ENCODE data around the gene MCF2L2. TPM values are rescaled to one million over a fixed set of nuclear protein-coding genes. Genes with fewer than 3 reads are reported as not detected.
A peak's percentile ranks its signal among the peaks of the same experiment; 100 is the strongest.

MCF2L2 gene
- total and polyA plus RNA-seq, 7 experiments from 2014 or later = 0.15 to 4.3 (median 0.47) TPM; not detected in 1

DNA sequence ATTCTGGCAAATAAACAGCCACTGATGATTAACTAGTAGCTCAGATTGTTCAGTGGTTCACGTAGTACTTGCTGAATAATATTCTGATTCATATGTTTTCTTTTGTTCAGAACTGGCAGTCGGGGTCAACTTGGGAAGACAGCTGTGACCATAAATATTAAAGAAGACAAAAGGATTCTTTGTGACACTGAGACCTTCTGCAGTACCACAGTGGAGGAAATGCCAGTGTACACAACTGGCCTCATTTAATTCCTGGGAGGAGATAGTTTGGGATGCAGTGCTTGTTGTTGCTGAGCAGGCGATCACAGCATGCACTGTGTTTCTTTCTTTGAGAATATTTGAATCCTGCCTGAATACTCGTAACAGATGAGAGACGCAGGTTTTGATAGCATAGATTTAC lies 26.7 kb upstream of the MCF2L2 start:
- H3K27me3 ChIP-seq (ENCODE audit: control insufficient read depth in 2 of 2, insufficient read depth in 2 of 2, low read length in 2 of 2) = no peaks in the 10 kb centered on the region
- no peaks in the 10 kb centered on the region for H3K4me1 ChIP-seq (ENCODE audit: control insufficient read depth in 2 of 2, insufficient read depth in 2 of 2, low read length in 2 of 2)
- Mint-ChIP-seq H3K27ac (no peak overlapping the region), H3K4me1 (peaks cover 0 to under 1% (median 0%) of the 10 kb centered on the region in 7 donors), H3K4me3 (no peak overlapping the region), H3K27me3 (no peaks in the 10 kb centered on the region), H3K9me3 (peaks cover 0 to 2% (median 0%) of the 10 kb centered on the region in 11 donors), H3K36me3 (peaks cover 0 to 15% (median 10%) of the 10 kb centered on the region in 5 donors)
- H3K36me3 ChIP-seq (ENCODE audit: control insufficient read depth in 2 of 3, insufficient read depth in 3 of 3, low read length in 3 of 3) = no peaks in the 10 kb centered on the region
- H3K27ac ChIP-seq (ENCODE audit: low read depth, low read length) = no peak overlapping the region
- CTCF ChIA-PET = no interaction called here
- DNase-seq = no peak
- H3K9me3 ChIP-seq (ENCODE audit: control insufficient read depth in 2 of 3, low read length in 3 of 3) = no peaks in the 10 kb centered on the region
- intact Hi-C loops (cut with micrococcal nuclease) = no loop called here
- no peak for ATAC-seq
- POLR2A ChIA-PET = interaction anchor here (0.9 kb wide), 1 partner anchor 15 kb away, joined by 3 read pairs; no protein-coding TSS in a partner anchor
- no peak overlapping the region for H3K4me3 ChIP-seq (ENCODE audit: low read length)

DNA sequence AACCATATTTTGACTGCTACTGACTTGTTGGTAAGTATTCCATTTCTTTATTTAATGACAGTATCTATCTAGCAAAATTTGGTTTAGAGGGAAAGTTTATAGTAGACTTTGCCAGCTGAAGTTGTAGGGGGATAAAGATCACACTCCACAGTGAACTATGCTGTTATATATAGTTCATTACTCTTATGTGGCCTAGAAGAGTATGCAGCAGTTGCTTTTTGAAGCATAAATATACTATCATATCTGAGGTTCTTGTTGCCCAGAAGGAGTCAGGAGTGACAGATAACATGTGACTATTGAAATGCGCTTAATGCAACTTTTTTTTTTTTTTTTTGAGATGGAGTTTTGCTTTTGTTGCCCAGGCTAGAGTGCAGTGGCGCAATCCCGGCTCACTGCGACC lies 25.6 kb upstream of the MCF2L2 start:
- Histone ChIP-seq H3K36me3 (ENCODE audit: control insufficient read depth in 2 of 3, insufficient read depth in 3 of 3, low read length in 3 of 3) (no peaks in the 10 kb centered on the region), H3K27ac (ENCODE audit: low read depth, low read length) (no peak overlapping the region), H3K4me3 (ENCODE audit: low read length) (no peak overlapping the region), H3K9me3 (ENCODE audit: control insufficient read depth in 2 of 3, low read length in 3 of 3) (no peaks in the 10 kb centered on the region), H3K27me3 (ENCODE audit: control insufficient read depth in 2 of 2, insufficient read depth in 2 of 2, low read length in 2 of 2) (no peaks in the 10 kb centered on the region), H3K4me1 (ENCODE audit: control insufficient read depth in 2 of 2, insufficient read depth in 2 of 2, low read length in 2 of 2) (no peaks in the 10 kb centered on the region)
- H3K27me3 Mint-ChIP-seq = no peaks in the 10 kb centered on the region
- no peaks in the 10 kb centered on the region for H3K9me3 Mint-ChIP-seq
- ChIA-PET CTCF (interaction anchor here (0.5 kb wide), 1 partner anchor 293 kb away, joined by 5 read pairs; no protein-coding TSS in a partner anchor), POLR2A (interaction anchor here (0.6 to 0.7 kb wide), 2 partner anchors 8 to 719 kb away, joined by 3 to 5 read pairs; no protein-coding TSS in a partner anchor)
- H3K36me3 Mint-ChIP-seq = peaks cover 0 to 15% (median 10%) of the 10 kb centered on the region in 5 donors
- no peak for DNase-seq
- H3K4me1 Mint-ChIP-seq = peaks cover 0 to 6% (median under 1%) of the 10 kb centered on the region in 7 donors
- H3K27ac Mint-ChIP-seq = no peak overlapping the region
- ATAC-seq = no peak
- intact Hi-C loops (cut with micrococcal nuclease) = no loop called here
- no peak overlapping the region for H3K4me3 Mint-ChIP-seq

DNA sequence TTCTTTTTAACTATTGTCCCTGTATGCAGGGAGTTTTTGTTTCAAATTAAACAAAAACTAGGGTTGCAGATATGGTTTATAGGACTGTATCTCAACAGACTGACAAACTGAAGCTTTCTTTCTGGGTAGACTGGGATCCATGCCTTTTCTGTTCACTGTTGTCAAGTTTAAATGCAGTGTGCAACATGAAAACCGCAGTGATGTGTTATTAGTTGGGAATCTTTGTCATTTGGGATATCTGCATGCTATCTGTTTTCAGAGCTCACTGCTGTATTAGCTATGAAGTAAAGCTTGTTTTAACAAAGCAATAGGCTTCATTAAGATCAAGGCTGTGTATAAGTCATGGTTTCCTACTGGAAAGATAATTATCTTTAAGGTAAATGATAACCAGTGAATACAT lies 21.4 kb upstream of the MCF2L2 start:
- H3K4me3 Mint-ChIP-seq = no peak overlapping the region
- peaks cover 0 to 9% (median 4%) of the 10 kb centered on the region in 5 donors for H3K36me3 Mint-ChIP-seq
- peaks cover 13 to 26% (median 17%) of the 10 kb centered on the region in 7 donors for H3K4me1 Mint-ChIP-seq
- intact Hi-C loops (cut with micrococcal nuclease) = no loop called here
- Histone ChIP-seq H3K27ac (ENCODE audit: low read depth, low read length) (no peak overlapping the region), H3K4me3 (ENCODE audit: low read length) (no peak overlapping the region), H3K9me3 (ENCODE audit: control insufficient read depth in 2 of 3, low read length in 3 of 3) (no peaks in the 10 kb centered on the region), H3K36me3 (ENCODE audit: control insufficient read depth in 2 of 3, insufficient read depth in 3 of 3, low read length in 3 of 3) (no peaks in the 10 kb centered on the region), H3K4me1 (ENCODE audit: control insufficient read depth in 2 of 2, insufficient read depth in 2 of 2, low read length in 2 of 2) (peaks cover 5 to 12% of the 10 kb centered on the region in 2 donors), H3K27me3 (ENCODE audit: control insufficient read depth in 2 of 2, insufficient read depth in 2 of 2, low read length in 2 of 2) (no peaks in the 10 kb centered on the region)
- H3K27me3 Mint-ChIP-seq = peaks cover 0 to 4% (median 0%) of the 10 kb centered on the region in 5 donors
- H3K9me3 Mint-ChIP-seq = peaks cover 0 to 4% (median 0%) of the 10 kb centered on the region in 11 donors
- H3K27ac Mint-ChIP-seq = no peak overlapping the region
- no peak for ATAC-seq
- no peak for DNase-seq
- ChIA-PET CTCF (no interaction called here), POLR2A (interaction anchor here (0.5 kb wide), 1 partner anchor 352 kb away, joined by 4 read pairs; no protein-coding TSS in a partner anchor)

DNA sequence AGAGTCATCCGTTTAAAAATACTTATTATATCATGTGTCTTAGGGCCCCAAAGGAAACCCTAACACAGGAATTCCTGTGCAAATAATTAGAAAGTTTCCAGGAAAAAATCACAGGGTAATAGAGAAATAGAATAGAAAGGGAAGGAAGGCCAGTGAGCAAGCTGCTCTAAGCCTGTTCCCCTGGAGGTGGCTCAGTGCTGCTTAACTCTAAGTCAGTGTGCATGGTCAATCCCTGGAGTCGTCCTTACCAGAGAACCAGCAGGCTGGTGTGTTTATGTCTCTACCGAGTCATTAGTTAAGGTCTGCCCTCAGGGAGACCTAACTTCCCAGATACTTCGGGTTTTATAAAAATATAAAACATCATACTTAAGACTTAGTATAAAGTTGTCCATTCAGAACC lies 21.0 kb upstream of the MCF2L2 start:
- no peak overlapping the region for H3K4me3 ChIP-seq (ENCODE audit: low read length)
- no peaks in the 10 kb centered on the region for H3K9me3 ChIP-seq (ENCODE audit: control insufficient read depth in 2 of 3, low read length in 3 of 3)
- no peak for DNase-seq
- H3K27ac ChIP-seq (ENCODE audit: low read depth, low read length) = no peak overlapping the region
- Mint-ChIP-seq H3K36me3 (peaks cover 0 to 12% (median 4%) of the 10 kb centered on the region in 5 donors), H3K4me1 (peaks cover 13 to 26% (median 17%) of the 10 kb centered on the region in 7 donors), H3K27me3 (peaks cover 0 to 7% (median 0%) of the 10 kb centered on the region in 5 donors), H3K9me3 (peaks cover 0 to 8% (median 3%) of the 10 kb centered on the region in 11 donors), H3K4me3 (no peak overlapping the region), H3K27ac (no peak overlapping the region)
- peaks cover 5 to 12% of the 10 kb centered on the region in 2 donors for H3K4me1 ChIP-seq (ENCODE audit: control insufficient read depth in 2 of 2, insufficient read depth in 2 of 2, low read length in 2 of 2)
- H3K27me3 ChIP-seq (ENCODE audit: control insufficient read depth in 2 of 2, insufficient read depth in 2 of 2, low read length in 2 of 2) = no peaks in the 10 kb centered on the region
- POLR2A ChIA-PET = no interaction called here
- ATAC-seq = no peak
- intact Hi-C loops (cut with micrococcal nuclease) = no loop called here
- no peaks in the 10 kb centered on the region for H3K36me3 ChIP-seq (ENCODE audit: control insufficient read depth in 2 of 3, insufficient read depth in 3 of 3, low read length in 3 of 3)
- CTCF ChIA-PET = interaction anchor here (0.6 kb wide), 1 partner anchor 273 kb away, joined by 3 read pairs; no protein-coding TSS in a partner anchor

DNA sequence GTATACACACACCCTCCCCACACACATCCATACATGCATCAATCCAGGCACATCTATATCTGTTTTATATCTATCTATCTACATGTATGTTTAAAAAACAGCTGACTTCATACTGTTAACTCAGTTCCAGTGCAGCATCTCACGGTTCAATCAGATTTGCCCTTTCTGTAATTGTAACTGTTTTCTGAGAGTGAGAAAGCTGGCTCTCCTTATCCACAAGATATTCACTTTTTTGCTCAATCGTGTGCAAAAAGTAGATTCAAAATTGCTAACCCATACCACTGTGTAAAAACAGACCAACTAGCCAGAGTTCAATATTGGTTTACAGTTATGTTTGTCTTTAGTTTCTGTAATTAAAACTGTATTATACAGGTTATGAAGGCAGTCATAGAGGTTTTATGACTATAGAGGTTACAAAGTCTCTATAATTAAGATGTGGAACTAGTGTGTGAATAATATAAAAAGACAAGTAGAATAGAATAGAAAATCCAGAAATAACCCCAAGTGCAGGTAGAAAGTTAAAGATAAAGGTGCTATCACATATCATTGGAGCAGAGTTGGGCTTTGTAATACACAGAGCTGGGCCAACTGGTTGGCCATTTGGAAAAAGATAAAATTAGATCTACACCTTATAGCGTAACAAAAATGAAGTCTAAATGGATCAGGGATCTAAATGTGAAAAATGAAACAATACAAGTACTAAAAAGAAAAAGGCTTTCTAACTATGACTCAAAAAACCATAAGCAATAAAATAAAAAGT lies 20.1 kb upstream of the MCF2L2 start:
- intact Hi-C loops (cut with micrococcal nuclease) = no loop called here
- Histone ChIP-seq H3K36me3 (ENCODE audit: control insufficient read depth in 2 of 3, insufficient read depth in 3 of 3, low read length in 3 of 3) (no peaks in the 10 kb centered on the region), H3K4me1 (ENCODE audit: control insufficient read depth in 2 of 2, insufficient read depth in 2 of 2, low read length in 2 of 2) (peaks cover 5 to 12% of the 10 kb centered on the region in 2 donors), H3K9me3 (ENCODE audit: control insufficient read depth in 2 of 3, low read length in 3 of 3) (no peaks in the 10 kb centered on the region), H3K27ac (ENCODE audit: low read depth, low read length) (no peak overlapping the region), H3K27me3 (ENCODE audit: control insufficient read depth in 2 of 2, insufficient read depth in 2 of 2, low read length in 2 of 2) (no peaks in the 10 kb centered on the region), H3K4me3 (ENCODE audit: low read length) (peak overlapping the region; percentile 80)
- Mint-ChIP-seq H3K4me1 (peaks cover 13 to 26% (median 17%) of the 10 kb centered on the region in 7 donors), H3K27me3 (peaks cover 0 to 11% (median 0%) of the 10 kb centered on the region in 5 donors), H3K36me3 (peaks cover 3 to 8% (median 4%) of the 10 kb centered on the region in 5 donors), H3K4me3 (peak overlapping the region; percentile 66 to 99 (median 92)), H3K27ac (peak overlapping the region in 4 of 9 donors; percentile 27 to 81 (median 65)), H3K9me3 (peaks cover under 1 to 16% (median 6%) of the 10 kb centered on the region in 11 donors)
- DNase-seq (no peak), ATAC-seq (no peak)
- ChIA-PET CTCF (interaction anchor here (0.6 to 0.7 kb wide), 2 partner anchors 274 to 627 kb away, joined by 3 read pairs; no protein-coding TSS in a partner anchor), POLR2A (no interaction called here)

DNA sequence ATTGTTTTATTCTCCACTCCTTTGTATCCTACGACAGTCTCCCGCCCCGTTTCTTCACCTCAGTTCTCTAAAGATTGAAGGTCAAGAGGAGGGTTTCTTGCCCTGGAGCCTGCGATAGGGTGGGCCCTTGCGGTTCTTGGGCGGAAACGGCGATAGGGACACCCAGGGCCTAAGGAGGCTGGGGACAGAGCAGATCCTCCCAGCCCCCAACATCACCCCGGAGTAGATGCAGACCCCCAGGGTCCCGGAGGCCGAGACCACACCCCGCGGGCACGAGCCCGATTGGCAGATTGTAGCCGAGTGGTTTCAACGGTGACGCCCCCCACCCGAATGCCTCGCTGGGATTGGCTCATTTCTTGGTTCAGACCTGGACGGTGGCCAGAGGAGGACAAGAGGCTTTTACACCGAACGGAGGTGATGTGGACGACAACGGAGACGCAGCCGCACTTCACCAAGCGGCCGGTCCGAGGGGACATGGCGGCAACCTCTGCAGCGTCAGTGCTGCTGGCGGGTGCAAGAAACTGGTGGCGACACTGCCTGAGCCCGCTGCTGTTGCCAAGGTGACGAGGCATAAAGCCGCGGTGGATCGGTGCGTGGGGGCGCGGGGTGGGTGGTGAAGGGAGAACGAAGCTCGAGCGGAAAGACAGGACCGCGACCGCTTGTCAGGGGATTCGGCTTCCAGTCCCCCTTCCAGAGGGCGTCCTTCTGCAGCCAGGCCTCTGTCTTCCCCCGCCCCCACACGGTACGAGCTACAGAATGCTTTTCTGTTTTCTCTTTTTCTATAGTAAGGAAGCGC lies 19.0 kb upstream of the MCF2L2 start:
- Mint-ChIP-seq H3K36me3 (peaks cover 3 to 14% (median 8%) of the 10 kb centered on the region in 5 donors), H3K9me3 (peaks cover 5 to 27% (median 12%) of the 10 kb centered on the region in 11 donors), H3K4me1 (peaks cover 13 to 26% (median 17%) of the 10 kb centered on the region in 7 donors), H3K4me3 (peak overlapping the region; percentile 88 to 99 (median 93)), H3K27me3 (peaks cover 0 to 20% (median 0%) of the 10 kb centered on the region in 5 donors), H3K27ac (peak overlapping the region; percentile 60 to 93 (median 81))
- Histone ChIP-seq H3K4me3 (ENCODE audit: low read length) (peak overlapping the region; percentile 80), H3K36me3 (ENCODE audit: control insufficient read depth in 2 of 3, insufficient read depth in 3 of 3, low read length in 3 of 3) (no peaks in the 10 kb centered on the region), H3K9me3 (ENCODE audit: control insufficient read depth in 2 of 3, low read length in 3 of 3) (no peaks in the 10 kb centered on the region), H3K4me1 (ENCODE audit: control insufficient read depth in 2 of 2, insufficient read depth in 2 of 2, low read length in 2 of 2) (peaks cover 5 to 12% of the 10 kb centered on the region in 2 donors), H3K27ac (ENCODE audit: low read depth, low read length) (peak overlapping the region; percentile 47), H3K27me3 (ENCODE audit: control insufficient read depth in 2 of 2, insufficient read depth in 2 of 2, low read length in 2 of 2) (no peaks in the 10 kb centered on the region)
- POLR2A ChIA-PET = interaction anchor here (0.8 kb wide), 1 partner anchor 751 kb away, joined by 3 read pairs; no protein-coding TSS in a partner anchor
- intact Hi-C loops (cut with micrococcal nuclease) = loop anchor here (1.0 to 2.0 kb wide), 4 partner anchors 19 to 348 kb away; partner anchors contain the start of genes MCF2L2 (in 2 of the 2) and MCCC1 (in 1 of the 2)
- CTCF ChIA-PET = interaction anchor here (0.6 to 0.7 kb wide), 2 partner anchors 352 to 626 kb away, joined by 3 to 9 read pairs; no protein-coding TSS in a partner anchor
- DNase-seq (peak; percentile 39 to 74 (median 51)), ATAC-seq (peak; percentile 87)
